HG02885 (cell line): Measurements from ENCODE around the gene KHK.

Experiments
- ATAC-seq: cut with Tn5 transposase; IDR thresholded peaks from one replicate; pipeline ENCODE4 v1.9.1; 2021; ENCODE audit warnings: mild to moderate bottlenecking; ENCODE audit not compliant: unreplicated experiment, poor library complexity

KHK gene

GRCh38 chr2:27147935-27148334 lies 61.4 kb downstream of the KHK start:
- no peak for ATAC-seq

GRCh38 chr2:27148801-27149439 lies 62.3 kb downstream of the KHK start, which contains the start of gene TCF23:
Gene TCF23, plus strand, starts transcription at chr2:27149004. Its CDS starts 130 bp downstream, at chr2:27149134.
- ATAC-seq: no peak

- no peak for ATAC-seq
Observed at GRCh38 chr2:27149570-27150405, 63.2 kb downstream of the KHK start.
